ELF-1 (cell line): Measurements from ENCODE around the gene DLG2.
"Not testable (repeated sequence)": the region's sequence is repeated elsewhere in the genome, so short reads cannot be mapped to it uniquely, and the experiment has no call there.

Experiments used
- DNase-seq: peaks from one replicate; pipeline ENCODE4 v3.0.0-alpha.2; 2016; ENCODE audit warnings: low read depth, low spot score

DLG2 gene

GRCh38 chr11:85643191-85643614 is 16.1 kb upstream of the DLG2 start:
- peak; percentile 45 for DNase-seq

DNA sequence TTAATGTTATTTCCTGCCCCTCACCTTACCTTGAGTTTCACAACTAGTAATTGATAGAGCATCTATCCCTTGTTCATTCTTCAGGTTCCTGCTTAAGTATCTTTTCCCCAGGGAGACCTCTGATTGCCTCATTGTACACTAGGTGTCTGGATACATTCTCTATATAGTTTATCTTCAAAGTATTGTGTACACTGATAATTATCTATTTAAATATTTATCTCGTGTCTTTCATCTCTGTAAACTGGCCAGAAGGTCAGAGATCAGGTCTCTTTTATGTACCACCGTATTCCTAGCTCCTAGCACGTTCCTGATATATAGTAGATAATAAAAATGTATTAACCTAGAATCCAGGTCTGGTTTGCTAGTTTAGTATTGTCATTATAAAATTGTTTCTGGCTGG is 7.6 kb upstream of the DLG2 start:
- no peak for DNase-seq

DNA sequence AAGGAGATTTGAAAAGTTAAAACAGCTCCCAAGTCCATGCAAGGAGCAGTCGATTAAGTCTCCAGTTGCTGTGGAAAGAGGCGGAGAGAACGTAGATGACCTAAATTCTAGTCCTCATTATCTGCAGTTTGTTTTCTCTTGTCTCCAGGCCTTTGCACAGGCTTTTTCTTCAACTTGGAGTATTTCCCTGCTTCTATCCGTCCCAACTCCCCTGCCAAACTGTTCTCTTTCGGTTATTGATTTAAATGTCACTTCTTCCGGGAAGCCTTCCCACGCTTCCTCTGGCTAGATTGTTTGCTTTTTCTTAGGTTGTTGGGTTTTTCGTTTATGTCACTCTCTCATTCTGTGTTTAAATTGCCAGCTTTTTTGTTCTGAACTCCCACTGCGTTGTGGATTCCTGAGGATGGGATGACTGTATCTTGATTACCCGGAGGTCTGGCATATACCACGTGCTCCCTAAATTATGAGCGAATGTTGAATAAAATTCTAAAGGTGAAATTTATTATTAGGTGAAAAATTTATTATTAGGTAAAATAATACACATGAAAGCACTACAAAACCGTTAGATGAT is 1.7 kb upstream of the DLG2 start:
- DNase-seq = no peak

- DNase-seq = peak; percentile 99
Measured at GRCh38 chr11:85627998-85628770, 1.0 kb upstream of the DLG2 start, which contains the start of gene TMEM126B. TSS of gene TMEM126B (plus strand) at chr11:85628593. CDS start at chr11:85628608, 15 bp downstream.

GRCh38 chr11:85626496-85626895 is 648 bp downstream of the DLG2 start:
- DNase-seq = no peak

GRCh38 chr11:85620256-85620655 is 6.9 kb downstream of the DLG2 start:
- no peak for DNase-seq

DNA sequence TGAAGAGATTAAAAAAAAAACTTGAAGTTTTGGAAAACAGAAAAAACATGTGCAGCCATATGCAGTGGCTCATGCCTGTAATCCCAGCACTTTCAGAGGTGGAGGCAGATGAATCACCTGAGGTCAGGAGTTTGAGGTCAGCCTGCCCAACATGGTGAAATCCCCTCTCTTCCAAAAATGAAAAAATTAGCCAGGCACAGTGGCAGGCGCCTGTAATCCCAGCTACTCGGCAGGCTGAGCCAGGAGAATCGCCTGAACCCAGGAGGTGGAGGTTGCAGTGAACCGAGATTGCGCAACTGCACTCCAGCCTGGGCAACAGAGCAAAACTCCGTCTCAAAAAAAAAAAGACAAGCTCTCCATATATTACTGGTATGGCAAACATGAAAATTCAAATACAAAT is 7.6 kb downstream of the DLG2 start:
- DNase-seq = no peak

GRCh38 chr11:85611643-85612042 is 15.5 kb downstream of the DLG2 start:
- DNase-seq = not testable (repeated sequence)

DNA sequence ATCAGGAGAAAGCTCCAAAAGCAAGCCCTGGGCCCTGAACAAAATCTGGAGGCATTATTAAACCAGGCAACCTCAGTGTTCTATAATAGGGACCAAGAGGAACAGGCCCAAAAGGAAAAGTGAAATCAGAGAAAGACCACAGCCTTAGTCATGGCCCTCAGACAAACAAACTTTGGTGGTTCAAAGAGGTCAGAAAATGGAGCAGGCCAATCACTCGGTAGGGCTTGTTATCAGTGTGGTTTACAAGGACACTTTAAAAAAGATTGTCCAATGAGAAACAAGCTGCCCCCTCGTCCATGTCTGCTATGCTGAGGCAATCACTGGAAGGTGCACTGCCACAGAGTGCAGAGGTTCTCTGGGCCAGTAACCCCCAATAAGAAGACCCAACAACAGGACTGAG is 17.9 kb downstream of the DLG2 start:
- not testable (repeated sequence) for DNase-seq

GRCh38 chr11:85608621-85609020 is 18.5 kb downstream of the DLG2 start:
- peak; percentile 13 for DNase-seq

DNA sequence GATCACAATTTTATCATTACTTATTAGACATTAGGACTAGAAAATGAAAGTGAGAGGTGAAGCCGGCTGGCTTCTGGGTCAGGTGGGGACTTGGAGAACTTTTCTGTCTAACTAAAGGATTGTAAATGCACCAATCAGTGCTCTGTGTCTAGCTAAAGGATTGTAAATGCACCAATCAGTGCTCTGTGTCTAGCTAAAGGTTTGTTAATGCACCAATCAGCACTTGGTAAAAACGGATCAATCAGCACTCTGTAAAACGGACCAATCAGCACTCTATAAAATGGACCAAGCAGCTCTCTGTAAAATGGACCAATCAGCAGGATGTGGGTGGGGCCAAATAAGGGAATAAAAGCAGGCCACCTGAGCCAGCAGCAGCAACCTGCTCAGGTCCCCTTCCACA is 20.9 kb downstream of the DLG2 start:
- DNase-seq = not testable (repeated sequence)

GRCh38 chr11:85603220-85603619 is 23.9 kb downstream of the DLG2 start:
- no peak for DNase-seq

GRCh38 chr11:85602526-85603213 is 24.5 kb downstream of the DLG2 start:
- no peak for DNase-seq

GRCh38 chr11:85599083-85599482 is 28.1 kb downstream of the DLG2 start:
- DNase-seq = no peak

- no peak for DNase-seq
Measured at GRCh38 chr11:85596886-85597285, 30.3 kb downstream of the DLG2 start.

DNA sequence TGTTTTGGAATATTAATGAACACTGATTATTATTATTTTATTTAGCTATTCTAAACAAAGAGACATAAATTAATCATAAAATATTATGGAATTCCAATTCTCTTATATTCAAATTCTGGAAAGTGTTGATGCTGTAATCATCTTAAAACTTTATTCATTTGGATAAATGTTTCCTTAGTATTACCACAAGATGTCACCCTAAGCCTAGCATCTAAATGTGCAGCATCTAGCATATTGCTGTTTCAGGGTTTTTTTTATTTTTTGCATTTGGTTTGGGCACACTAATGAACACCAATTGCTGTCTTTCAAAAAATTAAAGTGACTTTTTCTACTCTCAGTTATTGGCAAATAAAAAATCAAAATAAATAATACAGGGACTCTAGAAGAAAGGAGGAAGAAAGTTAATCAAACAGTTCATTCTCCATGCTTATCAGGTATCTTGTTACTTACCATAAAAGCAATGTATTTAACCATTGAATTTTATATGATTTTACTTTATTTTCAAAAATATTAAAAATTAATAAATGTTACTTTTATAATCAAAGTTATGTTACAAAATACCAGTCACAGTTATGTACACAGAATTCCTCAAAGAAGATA is 31.8 kb downstream of the DLG2 start:
- DNase-seq = no peak

- no peak for DNase-seq
Measured at GRCh38 chr11:85590848-85591483, 36.2 kb downstream of the DLG2 start.

DNA sequence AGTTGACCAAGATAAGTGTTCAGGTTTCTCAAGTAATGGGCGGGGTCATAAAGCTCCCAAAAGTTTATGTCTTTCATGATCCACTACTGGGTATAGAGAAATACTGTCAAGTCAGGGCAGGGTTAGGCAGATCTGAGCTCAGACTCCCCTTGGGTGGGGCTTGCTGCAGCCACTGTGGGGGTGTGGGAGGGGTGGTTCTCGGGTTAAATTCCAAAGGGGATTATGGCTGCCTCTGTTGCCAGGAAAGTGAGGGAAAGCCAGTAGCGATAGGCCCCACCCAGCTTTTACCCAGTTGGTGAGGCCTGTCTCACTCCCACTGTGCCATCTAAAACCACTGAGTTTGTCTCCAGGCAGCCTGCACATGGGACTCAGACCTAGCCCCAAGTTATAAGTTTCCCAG is 37.8 kb downstream of the DLG2 start:
- DNase-seq = no peak

GRCh38 chr11:85582111-85582510 is 45.0 kb downstream of the DLG2 start:
- DNase-seq = no peak

GRCh38 chr11:85575388-85575787 is 51.8 kb downstream of the DLG2 start:
- no peak for DNase-seq

DNA sequence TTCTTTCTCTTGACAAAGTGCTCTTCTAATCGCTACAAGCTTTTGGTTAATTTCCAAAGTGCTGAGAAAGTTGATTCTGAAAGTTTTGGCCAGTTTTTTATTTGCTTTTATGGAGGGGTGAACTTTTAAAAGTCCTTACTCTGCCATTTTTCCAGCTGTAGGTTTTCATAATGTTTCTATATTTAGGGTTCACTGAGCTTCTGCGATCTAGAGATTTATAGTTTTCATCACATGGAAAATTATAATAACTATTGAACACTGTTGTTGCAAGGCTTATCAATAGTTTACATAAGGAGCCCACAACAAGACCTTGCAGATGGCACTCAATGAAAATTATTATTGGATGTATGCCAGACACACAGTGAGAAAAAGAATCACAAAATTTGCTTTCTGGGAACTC is 55.1 kb downstream of the DLG2 start:
- no peak for DNase-seq

GRCh38 chr11:85569525-85569924 is 57.6 kb downstream of the DLG2 start:
- no peak for DNase-seq
